RWPE2 (cell line): Measurements from ENCODE around the gene EHD4.

Experiments used
- ATAC-seq: fragments of 200-7000 bp; cut with Tn5 transposase; 3 replicates; pipeline ENCODE4 v1.9.1; 2021; ENCODE audit warnings: low read depth
- DNase-seq: peaks from one replicate; pipeline ENCODE4 v3.0.0-alpha.2; 2020; ENCODE audit warnings: low spot score
- H3K27ac ChIP-seq: fragments of 450-650 bp; 2 replicates; pipeline ENCODE4 v1.5.1; 2017; ENCODE audit warnings: mild to moderate bottlenecking; ENCODE audit not compliant: poor library complexity, severe bottlenecking
- H3K27me3 ChIP-seq: fragments of 250-450 bp; sonication (Bioruptor Pico); 2 replicates; pipeline ENCODE4 v1.5.1; 2021; ENCODE audit warnings: mild to moderate bottlenecking, moderate library complexity; ENCODE audit not compliant: insufficient read depth, poor library complexity, severe bottlenecking
- H3K36me3 ChIP-seq: fragments of 250-450 bp; sonication (Bioruptor Pico); 2 replicates; pipeline ENCODE4 v1.5.1; 2020; ENCODE audit warnings: low read depth, mild to moderate bottlenecking, moderate library complexity
- H3K4me1 ChIP-seq: fragments of 250-450 bp; sonication (Bioruptor Pico); 2 replicates; pipeline ENCODE4 v1.5.1; 2021; ENCODE audit warnings: mild to moderate bottlenecking, moderate library complexity; ENCODE audit not compliant: insufficient read depth, poor library complexity, severe bottlenecking
- H3K4me3 ChIP-seq: fragments of 250-450 bp; sonication (Bioruptor Pico); 2 replicates; pipeline ENCODE4 v1.5.1; 2021; ENCODE audit warnings: mild to moderate bottlenecking, moderate library complexity; ENCODE audit not compliant: severe bottlenecking
- H3K9me3 ChIP-seq: fragments of 250-450 bp; sonication (Bioruptor Pico); 2 replicates; pipeline ENCODE4 v1.5.1; 2021; ENCODE audit warnings: mild to moderate bottlenecking, moderate library complexity; ENCODE audit not compliant: severe bottlenecking
- CTCF ChIP-seq: fragments of 450-650 bp; IDR thresholded peaks from one replicate; pipeline ENCODE4 v1.5.1; 2017; ENCODE audit warnings: mild to moderate bottlenecking, moderate library complexity; ENCODE audit not compliant: poor library complexity, severe bottlenecking

EHD4 gene

DNA sequence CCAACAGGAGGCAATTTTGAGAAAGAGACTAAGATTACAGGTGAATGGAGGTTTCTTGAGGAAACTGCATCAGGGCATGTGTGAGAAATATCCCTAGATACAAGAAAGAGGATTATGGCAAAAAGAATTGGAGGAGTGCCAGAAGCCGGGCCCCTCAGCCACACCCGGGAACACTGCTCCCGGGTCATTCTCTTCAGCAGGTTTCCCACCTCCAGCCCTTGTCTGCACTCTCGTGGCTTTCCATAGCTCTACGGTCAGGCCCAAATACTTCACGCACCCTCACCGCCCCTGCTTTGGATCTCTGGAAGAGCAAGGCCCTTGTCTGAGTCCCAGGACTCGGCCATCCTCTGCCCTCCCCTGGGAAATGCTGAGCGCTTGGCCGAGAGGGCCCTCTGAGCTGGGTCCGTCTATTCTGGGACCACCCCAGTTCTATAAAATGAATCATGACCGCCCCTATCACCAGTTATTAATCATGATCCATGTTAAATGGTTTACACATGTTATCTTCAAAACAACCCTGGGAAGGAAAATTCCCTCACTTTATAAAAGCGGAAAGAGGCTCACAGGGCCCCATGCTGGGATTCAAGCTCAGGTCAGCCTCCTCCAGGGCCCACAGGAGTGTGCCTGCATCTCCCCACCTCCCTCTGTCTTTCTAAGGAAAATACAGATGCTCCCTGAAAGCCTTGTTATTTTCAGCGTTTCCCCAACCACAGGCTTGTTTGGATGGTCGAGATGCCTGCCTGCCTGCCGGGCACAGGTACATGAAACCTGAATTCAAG, 39.7 kb downstream of the EHD4 start:
- peak overlapping the region; percentile 75 for H3K27ac ChIP-seq
- ATAC-seq (no peak), DNase-seq (peak; percentile 58)
- H3K9me3 ChIP-seq = no peaks in the 10 kb centered on the region
- H3K4me3 ChIP-seq = no peak overlapping the region
- no peak for TF ChIP-seq CTCF
- H3K36me3 ChIP-seq = peaks cover 44% of the 10 kb centered on the region
- H3K4me1 ChIP-seq = peaks cover 63% of the 10 kb centered on the region
- H3K27me3 ChIP-seq = no peaks in the 10 kb centered on the region

GRCh38 chr15:41932101-41932500, 40.3 kb downstream of the EHD4 start:
- no peak overlapping the region for H3K4me3 ChIP-seq
- no peak for ATAC-seq
- H3K27me3 ChIP-seq = no peaks in the 10 kb centered on the region
- DNase-seq = no peak
- H3K9me3 ChIP-seq = no peaks in the 10 kb centered on the region
- peaks cover 48% of the 10 kb centered on the region for H3K36me3 ChIP-seq
- peaks cover 63% of the 10 kb centered on the region for H3K4me1 ChIP-seq
- H3K27ac ChIP-seq = peak overlapping the region; percentile 67
- TF ChIP-seq CTCF = no peak

GRCh38 chr15:41930867-41931222, 41.5 kb downstream of the EHD4 start:
- Histone ChIP-seq H3K27ac (peak overlapping the region; percentile 67), H3K9me3 (no peaks in the 10 kb centered on the region), H3K4me3 (no peak overlapping the region), H3K36me3 (peaks cover 37% of the 10 kb centered on the region), H3K4me1 (peaks cover 63% of the 10 kb centered on the region), H3K27me3 (no peaks in the 10 kb centered on the region)
- ATAC-seq (no peak), DNase-seq (no peak)
- no peak for TF ChIP-seq CTCF

GRCh38 chr15:41930221-41930866, 42.0 kb downstream of the EHD4 start:
- H3K27me3 ChIP-seq = no peaks in the 10 kb centered on the region
- H3K4me3 ChIP-seq = no peak overlapping the region
- DNase-seq (no peak), ATAC-seq (peak; percentile 77)
- peaks cover 34% of the 10 kb centered on the region for H3K36me3 ChIP-seq
- peaks cover 60% of the 10 kb centered on the region for H3K4me1 ChIP-seq
- H3K9me3 ChIP-seq = no peaks in the 10 kb centered on the region
- H3K27ac ChIP-seq = peak overlapping the region; percentile 67
- TF ChIP-seq CTCF = peak; percentile 87
